ENCODE data around the gene MAPK11.
A peak's percentile ranks its signal among the peaks of the same experiment; 100 is the strongest.

The MAPK11 gene

GRCh38 chr22:50308597-50308935 lies 38.4 kb upstream of the MAPK11 start:
- no peak for DNase-seq (ENCODE audit: extremely low read depth in 1 of 2, low read depth in 1 of 2)

DNA sequence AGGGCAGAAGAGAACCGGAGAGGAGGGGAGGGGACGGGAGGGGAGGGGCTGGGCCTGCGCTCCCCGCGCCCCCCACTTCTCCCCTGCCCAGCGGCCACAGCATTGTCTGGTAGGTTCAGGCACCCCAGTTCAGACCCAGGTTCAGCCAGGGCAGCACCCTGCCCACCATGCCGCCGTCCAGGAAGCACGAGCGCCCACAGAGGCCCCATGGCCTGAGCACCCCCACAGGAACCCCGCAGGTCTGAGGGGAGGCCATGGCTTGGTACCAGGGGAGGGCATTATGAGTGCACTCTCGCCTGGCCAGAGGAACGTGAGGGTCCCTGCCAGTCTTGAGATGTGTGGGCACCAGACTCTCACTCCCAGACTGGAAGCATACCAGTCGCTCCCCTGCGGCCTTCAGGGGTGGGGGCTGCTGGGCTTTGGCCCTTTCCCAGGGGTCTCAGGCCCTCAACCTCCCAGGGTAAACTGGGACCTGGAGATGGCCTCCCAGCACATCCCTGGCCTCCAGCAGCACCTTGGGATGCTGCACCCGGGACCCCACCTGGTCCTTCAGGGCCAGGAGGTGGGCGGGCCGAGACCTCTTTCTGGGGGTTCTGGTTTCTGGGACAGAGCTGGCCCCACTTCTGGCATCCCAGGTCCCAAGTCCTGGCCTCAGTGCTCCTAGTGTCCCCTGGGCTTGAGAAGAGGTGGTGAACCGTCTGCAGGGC lies 37.9 kb upstream of the MAPK11 start:
- no peak for DNase-seq (ENCODE audit: extremely low read depth in 1 of 2, low read depth in 1 of 2)

- DNase-seq (ENCODE audit: extremely low read depth in 1 of 2, low read depth in 1 of 2) = peak in 1 of 2 donors; percentile 26
These were observed 36.9 kb upstream of the MAPK11 start, which contains the start of gene PLXNB2 for GRCh38 chr22:50306753-50307749. Gene PLXNB2 (minus strand): TSS chr22:50307646. CDS start chr22:50290584, 17,062 bp downstream.

DNA sequence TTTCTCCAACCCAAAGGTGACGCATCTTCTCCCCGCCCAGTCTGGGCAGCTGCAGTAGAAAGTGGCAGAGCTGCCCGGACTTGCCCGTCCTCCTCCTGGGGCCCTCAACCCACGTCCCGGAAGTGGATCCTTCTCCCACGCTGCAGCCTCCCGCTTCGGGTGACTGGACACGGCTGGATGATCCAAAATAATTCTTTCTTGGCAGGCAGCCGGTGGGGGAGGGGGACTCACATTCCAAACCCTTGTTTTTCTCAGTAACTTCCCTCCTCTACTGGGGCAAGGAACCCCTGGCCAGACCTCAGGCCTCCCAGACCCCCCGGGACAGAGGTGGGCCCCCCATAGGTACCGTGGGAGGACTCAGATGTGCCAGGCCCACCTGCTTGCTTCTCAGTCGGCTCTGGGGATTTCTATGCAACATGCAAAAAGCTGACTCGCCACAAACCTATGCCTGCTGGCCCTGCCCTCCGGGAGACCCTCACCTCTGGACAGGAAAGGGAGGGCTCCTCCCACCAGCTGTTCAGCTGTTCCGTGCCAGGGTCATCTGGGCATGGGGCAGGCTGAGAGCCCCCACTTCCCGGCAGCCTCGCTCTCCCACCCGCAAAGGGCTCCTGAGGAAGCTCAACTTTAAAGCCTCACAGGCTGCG lies 35.9 kb upstream of the MAPK11 start:
- no peak for DNase-seq (ENCODE audit: extremely low read depth in 1 of 2, low read depth in 1 of 2)

GRCh38 chr22:50305393-50305922 lies 35.3 kb upstream of the MAPK11 start:
- no peak for DNase-seq (ENCODE audit: extremely low read depth in 1 of 2, low read depth in 1 of 2)

DNA sequence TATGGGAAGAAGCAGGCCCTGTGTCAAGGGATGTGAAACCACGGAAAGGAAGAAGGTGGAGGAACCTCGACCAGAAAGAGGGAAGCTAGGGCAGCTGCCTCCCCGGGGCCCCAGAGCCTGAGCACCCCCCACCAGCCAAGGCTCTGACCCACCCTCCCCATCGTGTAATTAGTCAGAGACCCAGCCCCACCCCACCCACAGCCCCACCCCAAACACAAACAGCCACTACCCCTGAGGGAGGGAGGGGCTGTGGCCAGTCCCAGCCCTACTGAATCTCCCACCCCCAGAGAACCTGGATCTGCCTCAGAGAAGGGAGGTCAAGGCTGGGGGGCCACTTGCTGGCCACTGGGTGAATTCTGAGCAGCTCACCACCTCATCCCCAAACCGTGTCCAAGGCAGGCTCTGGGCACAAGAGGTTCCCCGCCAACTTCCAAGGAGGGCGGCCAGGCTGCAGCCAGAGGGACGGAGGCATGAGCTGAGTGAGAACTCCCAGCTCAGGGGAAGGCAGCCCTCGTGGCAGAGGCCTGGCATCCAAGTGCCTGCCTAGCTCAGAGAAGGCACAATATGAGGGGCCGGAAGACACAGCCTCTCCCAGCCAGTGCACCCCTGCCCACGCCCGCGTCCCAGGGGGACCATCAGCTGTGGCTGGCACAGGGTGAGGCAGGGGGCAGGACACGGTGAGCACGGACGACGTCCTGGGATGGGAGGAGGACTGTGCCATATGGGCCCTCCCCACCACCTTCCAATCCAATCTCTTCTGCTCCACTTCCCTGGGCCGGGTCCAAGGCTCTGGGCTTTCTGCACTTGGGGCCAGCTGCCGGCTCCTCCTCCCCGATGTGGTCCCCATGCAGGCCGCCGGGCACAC lies 34.6 kb upstream of the MAPK11 start:
- DNase-seq (ENCODE audit: extremely low read depth in 1 of 2, low read depth in 1 of 2) = no peak

DNA sequence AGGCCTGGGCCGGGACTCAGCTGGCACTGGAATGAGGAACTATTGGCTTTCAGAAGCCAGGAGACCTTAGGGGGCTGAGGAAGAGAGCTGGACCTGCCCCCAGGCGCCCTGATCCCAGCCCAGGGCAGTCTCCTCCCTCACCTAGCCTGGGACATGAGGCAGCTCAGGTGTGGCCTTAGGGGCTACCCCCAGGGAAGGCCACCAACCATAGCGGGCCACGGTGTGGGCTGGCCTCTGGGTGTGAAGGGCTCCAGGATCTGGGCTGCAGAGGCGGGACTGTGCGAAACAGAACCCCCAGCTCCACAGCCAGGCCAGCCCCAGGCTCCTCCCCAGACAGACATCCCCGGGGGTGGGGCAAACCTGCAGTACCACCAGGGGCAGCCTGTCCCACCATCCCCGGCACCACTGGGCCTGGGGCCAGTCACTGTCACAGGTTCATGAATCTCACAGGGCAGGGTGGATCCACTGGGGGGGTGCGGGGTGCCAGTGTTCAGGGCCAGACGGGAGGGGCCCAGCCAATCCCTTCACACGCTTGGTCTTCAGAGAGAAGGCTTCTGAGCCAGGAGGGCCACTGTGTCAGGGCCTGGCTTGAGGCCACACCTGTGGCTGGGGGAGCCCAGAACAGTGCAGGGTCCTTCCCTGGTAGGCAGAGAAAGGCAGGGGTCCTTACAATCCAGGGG lies 33.8 kb upstream of the MAPK11 start:
- DNase-seq (ENCODE audit: extremely low read depth in 1 of 2, low read depth in 1 of 2) = no peak

- DNase-seq (ENCODE audit: extremely low read depth in 1 of 2, low read depth in 1 of 2) = no peak
These were observed 33.3 kb upstream of the MAPK11 start for GRCh38 chr22:50303515-50303847.

- no peak for DNase-seq (ENCODE audit: extremely low read depth in 1 of 2, low read depth in 1 of 2)
These were observed 32.4 kb upstream of the MAPK11 start for GRCh38 chr22:50302564-50302963.

GRCh38 chr22:50302041-50302541 lies 31.9 kb upstream of the MAPK11 start:
- no peak for DNase-seq (ENCODE audit: extremely low read depth in 1 of 2, low read depth in 1 of 2)

DNA sequence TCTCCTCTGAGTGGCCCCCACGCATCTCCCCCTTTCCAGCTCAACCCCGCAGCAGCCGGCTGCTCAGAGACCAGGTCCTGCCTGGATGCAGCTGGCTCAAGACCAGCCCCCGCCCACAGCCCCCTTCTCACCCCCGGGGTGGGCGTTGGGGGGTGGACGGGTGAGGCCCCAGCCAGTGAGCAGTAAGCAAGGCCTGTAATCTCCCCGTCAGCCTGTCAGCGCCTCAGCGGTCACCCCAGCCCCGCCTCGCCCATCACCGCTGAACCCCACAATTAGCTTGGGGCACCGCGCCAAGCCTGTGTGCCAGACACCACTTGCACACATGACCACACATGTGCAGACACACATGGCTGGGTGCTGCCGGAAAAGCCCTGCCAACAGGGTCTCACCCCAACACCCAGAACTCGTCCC lies 31.4 kb upstream of the MAPK11 start:
- DNase-seq (ENCODE audit: extremely low read depth in 1 of 2, low read depth in 1 of 2) = no peak

GRCh38 chr22:50300620-50301257 lies 30.6 kb upstream of the MAPK11 start:
- DNase-seq (ENCODE audit: extremely low read depth in 1 of 2, low read depth in 1 of 2) = no peak

DNA sequence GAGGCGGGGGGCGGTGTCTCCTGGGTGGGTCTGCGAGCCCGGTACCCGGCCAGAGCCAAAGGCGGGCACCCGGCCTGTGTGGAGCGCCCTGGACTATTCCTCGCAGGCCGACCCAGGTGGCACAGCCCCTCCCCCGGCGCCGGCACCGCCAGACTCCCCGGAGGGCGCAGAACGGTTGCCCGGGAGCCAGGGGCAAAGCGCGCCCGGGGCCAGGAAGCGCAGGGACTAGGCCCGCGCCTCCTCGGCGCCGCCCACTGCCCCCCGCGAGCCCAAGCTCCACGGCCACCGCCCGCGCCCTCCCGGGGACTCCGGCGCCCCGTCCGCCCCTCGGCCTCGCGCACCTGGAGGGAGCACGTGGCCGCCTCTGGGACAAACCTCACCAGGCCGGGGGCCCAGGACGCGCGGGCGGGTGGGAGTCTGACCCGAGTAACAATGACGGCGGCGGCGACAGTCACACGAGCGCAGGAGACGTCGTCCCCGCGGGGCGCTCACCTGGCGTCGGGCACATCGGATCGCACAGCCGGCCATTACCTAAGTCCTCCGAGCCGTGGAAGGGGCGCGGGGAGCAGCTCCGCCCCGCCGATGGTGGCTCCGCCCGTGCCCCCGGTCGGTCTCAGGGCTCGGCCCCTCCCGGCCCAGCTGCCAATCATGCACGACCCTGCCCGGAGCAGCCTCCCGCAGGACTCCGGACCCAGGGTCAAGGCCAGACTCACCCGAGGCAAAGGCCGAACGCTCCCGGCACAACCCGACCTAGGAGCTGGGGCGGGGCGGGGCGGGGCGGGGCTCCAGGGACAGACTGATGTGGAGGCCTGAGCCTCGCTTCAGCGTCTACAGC lies 29.8 kb upstream of the MAPK11 start:
- no peak for DNase-seq (ENCODE audit: extremely low read depth in 1 of 2, low read depth in 1 of 2)

DNA sequence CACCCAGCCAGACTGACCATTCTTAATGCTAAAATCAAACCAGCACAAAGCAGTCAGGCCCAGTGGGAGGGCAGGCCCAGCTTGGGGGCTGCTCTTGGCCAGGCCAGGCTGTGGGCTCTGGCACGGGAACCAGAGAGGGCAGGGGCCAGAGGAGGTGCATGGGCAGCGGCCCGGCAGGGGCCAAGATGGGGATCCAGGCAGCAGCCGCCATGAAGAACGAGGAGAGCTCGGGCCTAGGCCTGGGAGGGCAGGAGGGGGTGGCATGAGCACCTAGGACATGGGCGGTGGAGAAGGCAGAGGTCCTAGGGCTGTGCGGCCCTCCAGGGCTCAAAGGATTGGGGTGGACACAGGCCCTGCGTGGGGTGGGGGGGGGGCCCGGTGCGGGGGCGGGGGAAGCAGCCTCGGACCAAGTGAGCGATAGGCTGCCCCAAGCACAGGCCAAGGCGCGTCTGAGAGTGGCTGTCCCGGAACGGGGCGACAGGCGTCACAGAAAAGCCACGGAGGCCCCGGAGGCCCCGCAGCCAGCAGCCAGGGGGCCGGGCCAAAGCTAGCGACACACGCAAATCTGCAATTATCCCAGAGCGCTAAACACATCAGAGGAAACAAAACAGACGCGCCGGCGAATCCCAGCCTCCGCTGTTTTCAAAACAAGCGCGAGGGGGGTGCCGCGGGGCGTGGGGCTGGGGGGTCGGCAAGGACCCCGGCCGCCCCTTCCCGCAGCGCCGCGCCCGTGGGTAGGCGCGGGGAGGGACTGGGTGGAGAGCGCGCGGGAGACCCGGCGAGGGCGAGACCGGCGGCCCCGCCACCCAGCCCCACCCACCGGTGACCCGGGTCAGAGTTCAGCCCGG lies 29.0 kb upstream of the MAPK11 start:
- DNase-seq (ENCODE audit: extremely low read depth in 1 of 2, low read depth in 1 of 2) = no peak

- no peak for DNase-seq (ENCODE audit: extremely low read depth in 1 of 2, low read depth in 1 of 2)
These were observed 28.1 kb upstream of the MAPK11 start for GRCh38 chr22:50298266-50298637.

GRCh38 chr22:50297510-50298265 lies 27.5 kb upstream of the MAPK11 start:
- DNase-seq (ENCODE audit: extremely low read depth in 1 of 2, low read depth in 1 of 2) = no peak
